Sigmoid colon (tissue), 7 donors: Measurements from ENCODE around the gene VSTM4. TPM values are rescaled to one million over a fixed set of nuclear protein-coding genes. Genes with fewer than 3 reads are reported as not detected.

Source experiments
- DNase-seq: peaks from one replicate; pipeline ENCODE4 v3.0.0-alpha.2; 2019
- H3K27ac ChIP-seq, 4 donors: fragments of 200-600 bp; sonication (generic); one replicate each; pipeline ENCODE4 v1.5.1; 2016 to 2019; ENCODE audit warnings: mild to moderate bottlenecking in 1 of 4
- H3K27me3 ChIP-seq, 3 donors: fragments of 200-600 bp; sonication (generic); one replicate each; pipeline ENCODE4 v1.5.1; 2019; ENCODE audit warnings: mild to moderate bottlenecking in 1 of 3
- H3K36me3 ChIP-seq, 4 donors: fragments of 200-600 bp; sonication (generic); one replicate each; pipeline ENCODE4 v1.5.1; 2016 to 2019
- H3K4me1 ChIP-seq, 4 donors: fragments of 200-600 bp; sonication (generic); one replicate each; pipeline ENCODE4 v1.5.1; 2017 to 2019
- H3K4me3 ChIP-seq, 4 donors: fragments of 200-600 bp; sonication (generic); one replicate each; pipeline ENCODE4 v1.5.1; 2017 to 2019; ENCODE audit warnings: mild to moderate bottlenecking in 2 of 4, moderate library complexity in 1 of 4
- H3K9me3 ChIP-seq, 4 donors: fragments of 200-600 bp in 3 of 4; sonication (generic) in 3 of 4; one replicate each; pipeline versions ENCODE4 v1.5.1 to v1.6.1; 2013 to 2019
- EP300 ChIP-seq, 4 donors: sonication (generic); formaldehyde crosslinking; IDR thresholded peaks; one replicate each; pipeline ENCODE4 v1.6.1; 2017; ENCODE audit warnings: antibody characterized with exemption in 4 of 4
- POLR2A ChIP-seq, 2 donors: fragments of 450-650 bp; IDR thresholded peaks; one replicate each; pipeline ENCODE4 v1.6.1; 2016; ENCODE audit warnings: antibody characterized with exemption in 2 of 2, mild to moderate bottlenecking in 2 of 2, moderate library complexity in 2 of 2
- POLR2AphosphoS5 ChIP-seq, 4 donors: sonication (generic); formaldehyde crosslinking; IDR thresholded peaks; one replicate each; pipeline ENCODE4 v1.6.1; 2017; ENCODE audit warnings: antibody characterized with exemption in 4 of 4
- WGBS, 2 donors: extraction: QIAGEN DNeasy Blood & Tissue Kit; methylation state at CpG; one replicate each; pipeline ENCODE4 v1.1.7; 2013; 5-methylcytosine and 5-hydroxymethylcytosine counted together
- intact Hi-C: fragments of 100-400 bp; cut with DNase I; formaldehyde crosslinking; loops from one replicate; pipeline ENCODE4 v1.15.1; 2023
- polyA plus RNA-seq, 3 donors: library from polyadenylated mRNA; stranded (reverse); fragments of 200-250 nt; gene quantifications; one replicate each; pipeline ENCODE4 v1.2.3, GENCODE V29; 2013
- total RNA-seq, 4 donors: library from RNA; depleted of rRNA; stranded (reverse); fragments of >200 nt; gene quantifications; one replicate each; pipeline ENCODE4 v1.1.0, GENCODE V29; 2016
- TF ChIP-seq, protein P1 (sequence below), 4 experiments: fragments of 450-650 bp in 3 of 4; fragments of 200-600 bp in 1 of 4; IDR thresholded peaks; one replicate each; pipeline ENCODE4 v1.5.1; 2016 to 2019; ENCODE audit warnings: antibody characterized with exemption in 4 of 4, mild to moderate bottlenecking in 3 of 4, moderate library complexity in 2 of 4
- donor health status: healthy with polysubstance abuse.
- donor health status: Bipolar disorder and iron deficiency.
- donor health status: healthy.

Gene VSTM4
- total and polyA plus RNA-seq, 7 donors: 0.23 to 13.3 (median 9.5) TPM

DNA sequence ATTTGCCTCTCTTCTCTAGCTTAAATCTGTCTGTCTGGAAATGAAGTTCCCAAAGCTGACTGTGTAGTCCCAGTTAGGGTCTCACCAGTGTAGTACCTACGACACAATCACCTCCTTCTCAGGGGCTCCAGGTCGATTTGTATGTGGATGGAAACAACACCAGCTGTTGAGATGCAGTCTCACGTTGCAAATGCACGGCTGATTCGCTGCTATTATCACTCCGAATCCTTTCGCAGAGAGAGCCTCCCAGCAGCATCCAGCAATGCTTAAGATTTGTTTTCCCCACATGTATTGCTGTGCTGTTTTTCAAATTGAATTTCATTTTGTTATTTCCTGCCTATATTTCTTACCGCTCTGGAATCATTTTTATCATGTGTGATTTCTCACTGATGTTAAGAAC lies 16.3 kb downstream of the VSTM4 start:
- intact Hi-C loops: no loop called here
- Histone ChIP-seq H3K36me3 (no peaks in the 10 kb centered on the region), H3K4me1 (peaks cover 0 to 9% (median 3%) of the 10 kb centered on the region in 4 donors), H3K4me3 (no peak overlapping the region), H3K27ac (no peak overlapping the region), H3K9me3 (no peaks in the 10 kb centered on the region), H3K27me3 (no peaks in the 10 kb centered on the region)
- DNase-seq: no peak
- WGBS, 2 donors: 75 to 84% methylated on average over 8 of the region's 8 CpGs
- TF ChIP-seq EP300 (IDR thresholded peaks at IDR 0.05): no peak
- TF ChIP-seq POLR2A (IDR thresholded peaks at IDR 0.05): no peak
- TF ChIP-seq, protein P1, sequence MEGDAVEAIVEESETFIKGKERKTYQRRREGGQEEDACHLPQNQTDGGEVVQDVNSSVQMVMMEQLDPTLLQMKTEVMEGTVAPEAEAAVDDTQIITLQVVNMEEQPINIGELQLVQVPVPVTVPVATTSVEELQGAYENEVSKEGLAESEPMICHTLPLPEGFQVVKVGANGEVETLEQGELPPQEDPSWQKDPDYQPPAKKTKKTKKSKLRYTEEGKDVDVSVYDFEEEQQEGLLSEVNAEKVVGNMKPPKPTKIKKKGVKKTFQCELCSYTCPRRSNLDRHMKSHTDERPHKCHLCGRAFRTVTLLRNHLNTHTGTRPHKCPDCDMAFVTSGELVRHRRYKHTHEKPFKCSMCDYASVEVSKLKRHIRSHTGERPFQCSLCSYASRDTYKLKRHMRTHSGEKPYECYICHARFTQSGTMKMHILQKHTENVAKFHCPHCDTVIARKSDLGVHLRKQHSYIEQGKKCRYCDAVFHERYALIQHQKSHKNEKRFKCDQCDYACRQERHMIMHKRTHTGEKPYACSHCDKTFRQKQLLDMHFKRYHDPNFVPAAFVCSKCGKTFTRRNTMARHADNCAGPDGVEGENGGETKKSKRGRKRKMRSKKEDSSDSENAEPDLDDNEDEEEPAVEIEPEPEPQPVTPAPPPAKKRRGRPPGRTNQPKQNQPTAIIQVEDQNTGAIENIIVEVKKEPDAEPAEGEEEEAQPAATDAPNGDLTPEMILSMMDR (IDR thresholded peaks at IDR 0.05): no peak
- no peak for TF ChIP-seq POLR2AphosphoS5 (IDR thresholded peaks at IDR 0.05)

DNA sequence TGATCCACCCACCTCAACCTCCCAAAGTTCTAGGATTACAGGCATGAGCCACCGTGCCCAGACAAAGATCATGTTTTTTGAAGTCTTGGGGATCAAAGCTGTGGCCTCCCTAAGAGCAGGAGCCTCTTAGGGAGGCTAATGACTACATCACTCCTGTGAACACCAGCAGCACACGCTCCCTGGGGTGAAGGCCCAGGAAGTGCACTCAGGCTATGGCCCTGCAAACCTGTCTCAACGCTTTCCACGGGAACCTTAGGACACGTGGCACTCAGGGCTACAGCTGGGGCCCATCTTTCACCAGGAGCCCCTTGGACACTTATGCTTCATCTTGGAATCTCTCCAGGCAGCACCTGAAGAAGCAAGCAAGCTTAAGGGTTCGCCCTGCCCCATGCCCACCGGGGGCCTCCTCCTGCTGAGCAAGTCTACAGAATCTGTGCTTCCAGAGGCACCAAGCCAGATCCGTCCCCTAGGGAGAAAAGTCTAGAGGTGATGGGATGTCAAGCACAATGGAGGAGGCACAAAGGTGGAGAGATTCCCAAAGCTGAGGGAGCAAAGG lies 18.4 kb downstream of the VSTM4 start:
- WGBS, 2 donors: 80 to 91% methylated on average over 8 of the region's 8 CpGs
- H3K27me3 ChIP-seq: no peaks in the 10 kb centered on the region
- no peak for TF ChIP-seq POLR2AphosphoS5 (IDR thresholded peaks at IDR 0.05)
- TF ChIP-seq, protein P1 (IDR thresholded peaks at IDR 0.05): no peak
- no peak for TF ChIP-seq POLR2A (IDR thresholded peaks at IDR 0.05)
- no peak for TF ChIP-seq EP300 (IDR thresholded peaks at IDR 0.05)
- no peak overlapping the region for H3K4me3 ChIP-seq
- H3K36me3 ChIP-seq: no peaks in the 10 kb centered on the region
- no peaks in the 10 kb centered on the region for H3K9me3 ChIP-seq
- intact Hi-C loops: no loop called here
- H3K4me1 ChIP-seq: peaks cover 0 to 9% (median 3%) of the 10 kb centered on the region in 4 donors
- no peak for DNase-seq
- no peak overlapping the region for H3K27ac ChIP-seq

DNA sequence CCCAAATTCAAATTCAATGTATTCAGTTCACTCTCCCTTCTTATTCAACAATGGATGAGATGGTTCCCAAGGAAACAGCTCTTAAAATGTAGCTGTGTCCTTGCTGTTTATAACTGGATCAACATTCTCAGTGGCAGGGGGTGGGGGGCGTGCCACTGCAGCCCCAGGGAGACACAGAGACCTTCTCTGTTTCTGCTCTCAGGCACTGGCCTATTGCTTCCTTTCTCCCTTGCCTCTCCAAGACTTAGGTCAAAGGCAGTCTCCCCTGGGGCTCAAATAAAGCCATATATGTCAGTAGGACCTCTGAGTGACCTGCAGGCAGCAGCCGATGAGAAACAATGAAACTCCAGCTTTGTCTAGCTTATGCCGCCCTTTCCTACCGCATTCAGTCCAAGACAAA lies 20.7 kb downstream of the VSTM4 start:
- intact Hi-C loops: no loop called here
- no peak overlapping the region for H3K4me3 ChIP-seq
- no peaks in the 10 kb centered on the region for H3K9me3 ChIP-seq
- 58 to 74% methylated on average over 4 of the region's 4 CpGs for WGBS, 2 donors
- peaks cover 0 to 20% (median 13%) of the 10 kb centered on the region in 4 donors for H3K4me1 ChIP-seq
- H3K27ac ChIP-seq: no peak overlapping the region
- no peaks in the 10 kb centered on the region for H3K36me3 ChIP-seq
- DNase-seq: no peak
- H3K27me3 ChIP-seq: no peaks in the 10 kb centered on the region
- TF ChIP-seq POLR2A (IDR thresholded peaks at IDR 0.05) (no peak), EP300 (IDR thresholded peaks at IDR 0.05) (no peak), POLR2AphosphoS5 (IDR thresholded peaks at IDR 0.05) (no peak)
- TF ChIP-seq, protein P1 (IDR thresholded peaks at IDR 0.05): no peak

DNA sequence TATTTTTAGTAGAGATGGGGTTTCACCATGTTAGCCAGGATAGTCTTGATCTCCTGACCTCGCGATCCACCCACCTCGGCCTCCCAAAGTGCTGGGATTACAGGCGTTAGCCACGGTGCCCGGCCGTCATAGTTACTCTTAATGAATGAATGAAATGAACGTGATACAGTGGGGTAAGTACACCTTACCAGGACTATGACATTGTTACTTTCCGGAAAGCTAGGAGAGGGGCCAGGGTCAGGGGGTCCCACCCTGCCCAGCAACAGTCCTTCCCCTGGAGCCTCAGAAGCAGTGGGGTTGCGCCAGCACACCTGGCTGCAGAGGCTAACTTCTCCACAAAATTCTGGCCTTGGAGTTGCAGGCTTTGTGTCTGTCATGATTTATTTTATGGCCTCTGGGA lies 21.4 kb downstream of the VSTM4 start:
- WGBS, 2 donors: 92 to 93% methylated on average over 10 of the region's 10 CpGs
- intact Hi-C loops: no loop called here
- Histone ChIP-seq H3K9me3 (no peaks in the 10 kb centered on the region), H3K27ac (no peak overlapping the region), H3K36me3 (no peaks in the 10 kb centered on the region), H3K27me3 (no peaks in the 10 kb centered on the region), H3K4me1 (peaks cover 0 to 27% (median 20%) of the 10 kb centered on the region in 4 donors), H3K4me3 (no peak overlapping the region)
- DNase-seq: no peak
- TF ChIP-seq, protein P1 (IDR thresholded peaks at IDR 0.05): no peak
- TF ChIP-seq POLR2AphosphoS5 (IDR thresholded peaks at IDR 0.05) (no peak), POLR2A (IDR thresholded peaks at IDR 0.05) (no peak), EP300 (IDR thresholded peaks at IDR 0.05) (no peak)

DNA sequence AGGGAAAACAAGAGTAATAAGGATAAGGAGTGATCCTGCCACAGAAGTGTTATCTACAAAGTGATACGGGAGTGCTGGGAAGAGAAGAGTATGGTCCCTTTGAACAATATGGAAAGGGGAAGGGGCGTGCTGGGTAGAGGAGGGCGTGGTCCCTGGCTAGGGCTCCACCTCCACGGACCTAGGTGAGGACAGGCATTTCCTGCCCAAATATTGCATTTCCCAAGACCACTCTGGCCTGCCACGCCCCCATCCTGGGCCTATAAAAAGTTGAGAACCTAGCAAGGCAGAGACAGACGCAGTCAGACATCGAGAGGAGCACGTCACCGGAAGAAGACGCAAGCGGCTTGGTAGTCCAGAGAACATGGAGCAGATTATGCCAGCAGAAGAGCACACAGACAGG lies 22.8 kb downstream of the VSTM4 start:
- 77 to 89% methylated on average over 11 of the region's 11 CpGs for WGBS, 2 donors
- peaks cover 0 to 29% (median 22%) of the 10 kb centered on the region in 4 donors for H3K4me1 ChIP-seq

More for the DNA sequence above, 22.8 kb downstream of the VSTM4 start:
- intact Hi-C loops: no loop called here
- no peak overlapping the region for H3K4me3 ChIP-seq
- H3K9me3 ChIP-seq: no peaks in the 10 kb centered on the region
- no peaks in the 10 kb centered on the region for H3K36me3 ChIP-seq
- no peaks in the 10 kb centered on the region for H3K27me3 ChIP-seq
- no peak for TF ChIP-seq POLR2AphosphoS5 (IDR thresholded peaks at IDR 0.05)
- TF ChIP-seq, protein P1 (IDR thresholded peaks at IDR 0.05): no peak
- TF ChIP-seq EP300 (IDR thresholded peaks at IDR 0.05): no peak
- no peak for TF ChIP-seq POLR2A (IDR thresholded peaks at IDR 0.05)
- no peak for DNase-seq
- no peak overlapping the region for H3K27ac ChIP-seq
